ENCODE results near the gene WIF1. TPM values are rescaled to one million over a fixed set of nuclear protein-coding genes. Genes with fewer than 3 reads are reported as not detected.

The WIF1 gene
- polyA plus RNA-seq, 2 donors = 0.25 to 0.47 TPM

GRCh38 chr12:65067383-65067782 lies 53.7 kb downstream of the WIF1 start:
- WGBS, 2 donors = 90 to 92% methylated on average over 8 of the region's 8 CpGs
- peaks cover 0 to 3% of the 10 kb centered on the region in 2 donors for H3K27me3 ChIP-seq (ENCODE audit: control insufficient read depth in 1 of 2, insufficient read depth in 2 of 2, low read length in 2 of 2)
- H3K9me3 ChIP-seq (ENCODE audit: control insufficient read depth in 2 of 2, insufficient read depth in 1 of 2, low read depth in 1 of 2, low read length in 1 of 2) = no peaks in the 10 kb centered on the region
- no peak overlapping the region for H3K4me3 ChIP-seq (ENCODE audit: low read depth in 1 of 2, low read length in 2 of 2)
- H3K4me1 ChIP-seq (ENCODE audit: control insufficient read depth in 2 of 2, insufficient read depth in 2 of 2, low read length in 1 of 2) = no peaks in the 10 kb centered on the region
- H3K36me3 ChIP-seq (ENCODE audit: control insufficient read depth in 2 of 2, insufficient read depth in 2 of 2, low read length in 1 of 2) = no peaks in the 10 kb centered on the region
- H3K27ac ChIP-seq (ENCODE audit: low read depth in 2 of 2, low read length in 1 of 2) = no peak overlapping the region

- Histone ChIP-seq H3K27me3 (ENCODE audit: control insufficient read depth in 1 of 2, insufficient read depth in 2 of 2, low read length in 2 of 2) (no peaks in the 10 kb centered on the region), H3K4me1 (ENCODE audit: control insufficient read depth in 2 of 2, insufficient read depth in 2 of 2, low read length in 1 of 2) (no peaks in the 10 kb centered on the region), H3K36me3 (ENCODE audit: control insufficient read depth in 2 of 2, insufficient read depth in 2 of 2, low read length in 1 of 2) (peaks cover 0 to 2% of the 10 kb centered on the region in 2 donors), H3K4me3 (ENCODE audit: low read depth in 1 of 2, low read length in 2 of 2) (no peak overlapping the region), H3K9me3 (ENCODE audit: control insufficient read depth in 2 of 2, insufficient read depth in 1 of 2, low read depth in 1 of 2, low read length in 1 of 2) (no peaks in the 10 kb centered on the region), H3K27ac (ENCODE audit: low read depth in 2 of 2, low read length in 1 of 2) (no peak overlapping the region)
- 65 to 80% methylated on average over 4 of the region's 4 CpGs for WGBS, 2 donors
Measured at GRCh38 chr12:65055859-65056258, 65.2 kb downstream of the WIF1 start.

- Histone ChIP-seq H3K4me1 (ENCODE audit: control insufficient read depth in 2 of 2, insufficient read depth in 2 of 2, low read length in 1 of 2) (no peaks in the 10 kb centered on the region), H3K27me3 (ENCODE audit: control insufficient read depth in 1 of 2, insufficient read depth in 2 of 2, low read length in 2 of 2) (no peaks in the 10 kb centered on the region), H3K4me3 (ENCODE audit: low read depth in 1 of 2, low read length in 2 of 2) (no peak overlapping the region), H3K36me3 (ENCODE audit: control insufficient read depth in 2 of 2, insufficient read depth in 2 of 2, low read length in 1 of 2) (peaks cover 0 to 2% of the 10 kb centered on the region in 2 donors), H3K27ac (ENCODE audit: low read depth in 2 of 2, low read length in 1 of 2) (no peak overlapping the region), H3K9me3 (ENCODE audit: control insufficient read depth in 2 of 2, insufficient read depth in 1 of 2, low read depth in 1 of 2, low read length in 1 of 2) (no peaks in the 10 kb centered on the region)
- 55 to 61% methylated on average over 9 of the region's 9 CpGs for WGBS, 2 donors
Measured at GRCh38 chr12:65051218-65051617, 69.9 kb downstream of the WIF1 start.

- no peaks in the 10 kb centered on the region for H3K36me3 ChIP-seq (ENCODE audit: control insufficient read depth in 2 of 2, insufficient read depth in 2 of 2, low read length in 1 of 2)
- H3K9me3 ChIP-seq (ENCODE audit: control insufficient read depth in 2 of 2, insufficient read depth in 1 of 2, low read depth in 1 of 2, low read length in 1 of 2) = no peaks in the 10 kb centered on the region
- H3K4me3 ChIP-seq (ENCODE audit: low read depth in 1 of 2, low read length in 2 of 2) = no peak overlapping the region
- H3K4me1 ChIP-seq (ENCODE audit: control insufficient read depth in 2 of 2, insufficient read depth in 2 of 2, low read length in 1 of 2) = no peaks in the 10 kb centered on the region
- WGBS, 2 donors = 87% methylated on average over 4 of the region's 4 CpGs
- no peak overlapping the region for H3K27ac ChIP-seq (ENCODE audit: low read depth in 2 of 2, low read length in 1 of 2)
- H3K27me3 ChIP-seq (ENCODE audit: control insufficient read depth in 1 of 2, insufficient read depth in 2 of 2, low read length in 2 of 2) = no peaks in the 10 kb centered on the region
Measured at GRCh38 chr12:65045269-65045668, 75.8 kb downstream of the WIF1 start.

- H3K9me3 ChIP-seq (ENCODE audit: control insufficient read depth in 2 of 2, insufficient read depth in 1 of 2, low read depth in 1 of 2, low read length in 1 of 2) = peaks cover 0 to 4% of the 10 kb centered on the region in 2 donors
- no peaks in the 10 kb centered on the region for H3K27me3 ChIP-seq (ENCODE audit: control insufficient read depth in 1 of 2, insufficient read depth in 2 of 2, low read length in 2 of 2)
- no peak overlapping the region for H3K4me3 ChIP-seq (ENCODE audit: low read depth in 1 of 2, low read length in 2 of 2)
- no peak overlapping the region for H3K27ac ChIP-seq (ENCODE audit: low read depth in 2 of 2, low read length in 1 of 2)
- H3K4me1 ChIP-seq (ENCODE audit: control insufficient read depth in 2 of 2, insufficient read depth in 2 of 2, low read length in 1 of 2) = no peaks in the 10 kb centered on the region
- H3K36me3 ChIP-seq (ENCODE audit: control insufficient read depth in 2 of 2, insufficient read depth in 2 of 2, low read length in 1 of 2) = no peaks in the 10 kb centered on the region
- 65 to 71% methylated on average over 2 of the region's 2 CpGs for WGBS, 2 donors
Measured at GRCh38 chr12:65039301-65039700, 81.8 kb downstream of the WIF1 start.

GRCh38 chr12:65025136-65025535 lies 96.0 kb downstream of the WIF1 start:
- no peaks in the 10 kb centered on the region for H3K4me1 ChIP-seq (ENCODE audit: control insufficient read depth in 2 of 2, insufficient read depth in 2 of 2, low read length in 1 of 2)

GRCh38 chr12:65023485-65023884 lies 97.6 kb downstream of the WIF1 start:
- Histone ChIP-seq H3K36me3 (ENCODE audit: control insufficient read depth in 2 of 2, insufficient read depth in 2 of 2, low read length in 1 of 2) (no peaks in the 10 kb centered on the region), H3K9me3 (ENCODE audit: control insufficient read depth in 2 of 2, insufficient read depth in 1 of 2, low read depth in 1 of 2, low read length in 1 of 2) (peaks cover 0 to 2% of the 10 kb centered on the region in 2 donors), H3K4me3 (ENCODE audit: low read depth in 1 of 2, low read length in 2 of 2) (no peak overlapping the region), H3K27me3 (ENCODE audit: control insufficient read depth in 1 of 2, insufficient read depth in 2 of 2, low read length in 2 of 2) (peaks cover 0 to 2% of the 10 kb centered on the region in 2 donors), H3K27ac (ENCODE audit: low read depth in 2 of 2, low read length in 1 of 2) (no peak overlapping the region), H3K4me1 (ENCODE audit: control insufficient read depth in 2 of 2, insufficient read depth in 2 of 2, low read length in 1 of 2) (no peaks in the 10 kb centered on the region)
- WGBS, 2 donors = 68 to 83% methylated on average over 2 of the region's 2 CpGs

More at GRCh38 chr12:65025136-65025535, 96.0 kb downstream of the WIF1 start:
- WGBS, 2 donors = 52 to 55% methylated on average over 2 of the region's 2 CpGs
- no peak overlapping the region for H3K27ac ChIP-seq (ENCODE audit: low read depth in 2 of 2, low read length in 1 of 2)
- peaks cover 0 to 2% of the 10 kb centered on the region in 2 donors for H3K27me3 ChIP-seq (ENCODE audit: control insufficient read depth in 1 of 2, insufficient read depth in 2 of 2, low read length in 2 of 2)
- no peak overlapping the region for H3K4me3 ChIP-seq (ENCODE audit: low read depth in 1 of 2, low read length in 2 of 2)
- H3K9me3 ChIP-seq (ENCODE audit: control insufficient read depth in 2 of 2, insufficient read depth in 1 of 2, low read depth in 1 of 2, low read length in 1 of 2) = peaks cover 0 to 2% of the 10 kb centered on the region in 2 donors
- H3K36me3 ChIP-seq (ENCODE audit: control insufficient read depth in 2 of 2, insufficient read depth in 2 of 2, low read length in 1 of 2) = no peaks in the 10 kb centered on the region

- WGBS, 2 donors = 21 to 22% methylated on average over 1 of the region's 1 CpG
- H3K4me3 ChIP-seq (ENCODE audit: low read depth in 1 of 2, low read length in 2 of 2) = no peak overlapping the region
- no peak overlapping the region for H3K27ac ChIP-seq (ENCODE audit: low read depth in 2 of 2, low read length in 1 of 2)
- no peaks in the 10 kb centered on the region for H3K4me1 ChIP-seq (ENCODE audit: control insufficient read depth in 2 of 2, insufficient read depth in 2 of 2, low read length in 1 of 2)
- H3K9me3 ChIP-seq (ENCODE audit: control insufficient read depth in 2 of 2, insufficient read depth in 1 of 2, low read depth in 1 of 2, low read length in 1 of 2) = peaks cover 0 to 2% of the 10 kb centered on the region in 2 donors
- H3K27me3 ChIP-seq (ENCODE audit: control insufficient read depth in 1 of 2, insufficient read depth in 2 of 2, low read length in 2 of 2) = no peaks in the 10 kb centered on the region
- no peaks in the 10 kb centered on the region for H3K36me3 ChIP-seq (ENCODE audit: control insufficient read depth in 2 of 2, insufficient read depth in 2 of 2, low read length in 1 of 2)
Measured at GRCh38 chr12:65022960-65023359, 98.1 kb downstream of the WIF1 start.

GRCh38 chr12:65022421-65022820 lies 98.7 kb downstream of the WIF1 start:
- WGBS, 2 donors = 70 to 86% methylated on average over 3 of the region's 3 CpGs
- no peaks in the 10 kb centered on the region for H3K36me3 ChIP-seq (ENCODE audit: control insufficient read depth in 2 of 2, insufficient read depth in 2 of 2, low read length in 1 of 2)

GRCh38 chr12:65019696-65020234 lies 101.3 kb downstream of the WIF1 start:
- H3K27ac ChIP-seq (ENCODE audit: low read depth in 2 of 2, low read length in 1 of 2) = no peak overlapping the region
- H3K4me3 ChIP-seq (ENCODE audit: low read depth in 1 of 2, low read length in 2 of 2) = no peak overlapping the region
- H3K4me1 ChIP-seq (ENCODE audit: control insufficient read depth in 2 of 2, insufficient read depth in 2 of 2, low read length in 1 of 2) = no peaks in the 10 kb centered on the region
- 73 to 79% methylated on average over 4 of the region's 4 CpGs for WGBS, 2 donors
- no peaks in the 10 kb centered on the region for H3K27me3 ChIP-seq (ENCODE audit: control insufficient read depth in 1 of 2, insufficient read depth in 2 of 2, low read length in 2 of 2)
- H3K9me3 ChIP-seq (ENCODE audit: control insufficient read depth in 2 of 2, insufficient read depth in 1 of 2, low read depth in 1 of 2, low read length in 1 of 2) = peaks cover 0 to 2% of the 10 kb centered on the region in 2 donors
- no peaks in the 10 kb centered on the region for H3K36me3 ChIP-seq (ENCODE audit: control insufficient read depth in 2 of 2, insufficient read depth in 2 of 2, low read length in 1 of 2)

More at GRCh38 chr12:65022421-65022820, 98.7 kb downstream of the WIF1 start:
- no peaks in the 10 kb centered on the region for H3K4me1 ChIP-seq (ENCODE audit: control insufficient read depth in 2 of 2, insufficient read depth in 2 of 2, low read length in 1 of 2)
- no peak overlapping the region for H3K27ac ChIP-seq (ENCODE audit: low read depth in 2 of 2, low read length in 1 of 2)
- no peak overlapping the region for H3K4me3 ChIP-seq (ENCODE audit: low read depth in 1 of 2, low read length in 2 of 2)
- peaks cover 0 to 2% of the 10 kb centered on the region in 2 donors for H3K9me3 ChIP-seq (ENCODE audit: control insufficient read depth in 2 of 2, insufficient read depth in 1 of 2, low read depth in 1 of 2, low read length in 1 of 2)
- no peaks in the 10 kb centered on the region for H3K27me3 ChIP-seq (ENCODE audit: control insufficient read depth in 1 of 2, insufficient read depth in 2 of 2, low read length in 2 of 2)

Data from esophagus (tissue), 2 donors.